HepG2 (cell line): Measurements from ENCODE around the gene FAM222A. TPM values are rescaled to one million over a fixed set of nuclear protein-coding genes. Genes with fewer than 3 reads are reported as not detected.

Experiments used
- CCDC6 ChIP-seq: sonication (generic); formaldehyde crosslinking; IDR thresholded peaks from 2 replicates; pipeline ENCODE4 v1.8.1; 2022; ENCODE audit warnings: mild to moderate bottlenecking, missing genetic modification reagents, moderate library complexity
- CHD4 ChIP-seq: fragments of 200-600 bp; sonication (generic); IDR thresholded peaks from 2 replicates; pipeline ENCODE4 v1.7.0; 2017; ENCODE audit warnings: mild to moderate bottlenecking, low read length, borderline replicate concordance
- ESRRA ChIP-seq: sonication (generic); formaldehyde crosslinking; IDR thresholded peaks from 2 replicates; pipeline ENCODE4 v1.5.1; 2020; ENCODE audit warnings: mild to moderate bottlenecking, low read depth, missing genetic modification reagents
- IKZF4 ChIP-seq: sonication (generic); formaldehyde crosslinking; IDR thresholded peaks from 2 replicates; pipeline ENCODE4 v1.5.1; 2020; ENCODE audit warnings: borderline replicate concordance, mild to moderate bottlenecking, low read depth, missing genetic modification reagents; ENCODE audit errors: not compliant biosample characterization
- KAT7 ChIP-seq: IDR thresholded peaks from 2 replicates; pipeline ENCODE4 v1.6.1; 2018; ENCODE audit warnings: borderline replicate concordance, missing compliant biosample characterization
- NCOR1 ChIP-seq: fragments of 200-600 bp; sonication (generic); IDR thresholded peaks from 2 replicates; pipeline ENCODE4 v1.7.0; 2017; ENCODE audit warnings: antibody characterized with exemption, low read length, borderline replicate concordance
- NR2F6 ChIP-seq, 2 experiments: IDR thresholded peaks; 2 replicates each; pipeline ENCODE4 v1.6.1; 2016; ENCODE audit warnings: antibody characterized with exemption in 1 of 2, mild to moderate bottlenecking in 1 of 2
- PREB ChIP-seq: sonication (generic); formaldehyde crosslinking; IDR thresholded peaks from 2 replicates; pipeline ENCODE4 v1.4.0; 2020; ENCODE audit warnings: missing genetic modification reagents
- SMARCE1 ChIP-seq: fragments of 450-650 bp; IDR thresholded peaks from 2 replicates; pipeline ENCODE4 v1.6.1; 2017; ENCODE audit warnings: borderline replicate concordance
- SP2 ChIP-seq: sonication (generic); formaldehyde crosslinking; IDR thresholded peaks from 2 replicates; pipeline ENCODE4 v1.5.1; 2020; ENCODE audit warnings: mild to moderate bottlenecking, missing genetic modification reagents
- SP5 ChIP-seq: IDR thresholded peaks from 2 replicates; pipeline ENCODE4 v1.6.1; 2016; ENCODE audit warnings: low read depth, borderline replicate concordance
- ZBTB39 ChIP-seq: sonication (generic); formaldehyde crosslinking; IDR thresholded peaks from 2 replicates; pipeline ENCODE4 v1.5.0; 2020; ENCODE audit warnings: missing genetic modification reagents
- ZNF510 ChIP-seq: sonication (generic); formaldehyde crosslinking; IDR thresholded peaks from 2 replicates; pipeline ENCODE4 v1.4.0; 2020; ENCODE audit warnings: low read depth, mild to moderate bottlenecking, missing genetic modification reagents
- ZNF563 ChIP-seq: sonication (generic); formaldehyde crosslinking; IDR thresholded peaks from 2 replicates; pipeline ENCODE4 v1.8.0; 2022; ENCODE audit warnings: mild to moderate bottlenecking, moderate library complexity, missing genetic modification reagents
- ZNF605 ChIP-seq: sonication (generic); formaldehyde crosslinking; IDR thresholded peaks from 2 replicates; pipeline ENCODE4 v1.8.0; 2022; ENCODE audit warnings: mild to moderate bottlenecking, missing genetic modification reagents
- ZNF709 ChIP-seq: sonication (generic); formaldehyde crosslinking; IDR thresholded peaks from 2 replicates; pipeline ENCODE4 v1.5.0; 2020; ENCODE audit warnings: mild to moderate bottlenecking, missing genetic modification reagents
- ZNF740 ChIP-seq: sonication (generic); formaldehyde crosslinking; IDR thresholded peaks from 2 replicates; pipeline ENCODE4 v1.4.0; 2020; ENCODE audit warnings: missing genetic modification reagents
- ZSCAN25 ChIP-seq: sonication (generic); formaldehyde crosslinking; IDR thresholded peaks from 2 replicates; pipeline ENCODE4 v1.8.0; 2022; ENCODE audit warnings: mild to moderate bottlenecking, missing genetic modification reagents
- polyA plus RNA-seq, 8 experiments: library from polyadenylated mRNA; depleted of rRNA in 3 of 8; stranded (reverse) in 7 of 8; unstranded in 1 of 8; fragments of >200 nt; fragmentation: Illumina TruSeq in 4 of 8; extraction: Trizol in 4 of 8; gene quantifications; 2 replicates each; pipeline versions ENCODE4 v1.2.1 to v1.2.3, GENCODE V29; 2011 to 2016; ENCODE audit warnings: low read depth in 4 of 8, missing spikeins in 1 of 8, mixed read lengths in 1 of 8; ENCODE audit not compliant: insufficient read depth in 1 of 8
- total RNA-seq, 5 experiments: library from RNA; depleted of rRNA; stranded (reverse); fragments of >200 nt; fragmentation: Illumina TruSeq; extraction: Trizol; gene quantifications; 2 replicates each; pipeline ENCODE4 v1.2.3, GENCODE V29; 2016; ENCODE audit warnings: low read depth in 1 of 5
- TF ChIP-seq, protein P1 (sequence below), 2 experiments: fragments of 450-650 bp in 1 of 2; sonication (generic) in 1 of 2; formaldehyde crosslinking; IDR thresholded peaks; 2 replicates each; pipeline versions ENCODE4 v1.5.0 to v1.8.0; 2020 to 2022; ENCODE audit warnings: mild to moderate bottlenecking in 1 of 2, missing genetic modification reagents in 1 of 2
- TF ChIP-seq, protein P2 (sequence below): sonication (generic); formaldehyde crosslinking; IDR thresholded peaks from 2 replicates; pipeline ENCODE4 v1.9.0; 2021; ENCODE audit warnings: missing genetic modification reagents, borderline replicate concordance
- TF ChIP-seq, protein P3 (sequence below): sonication (generic); formaldehyde crosslinking; IDR thresholded peaks from 2 replicates; pipeline ENCODE4 v1.8.0; 2022; ENCODE audit warnings: mild to moderate bottlenecking, missing genetic modification reagents, moderate library complexity

The FAM222A gene
- total and polyA plus RNA-seq, 2 of the 13 experiments (the other 11 are each of a cell fraction or from before 2014, with no cell fraction given) = 2.7 to 9.6 TPM

- TF ChIP-seq SP5 (CRISPR knock-in tag) (peak; percentile 39; the same call in 1 of the 2 replicates), IKZF4 (CRISPR knock-in tag) (no peak), ZBTB39 (CRISPR knock-in tag) (no peak), NR2F6 (IDR thresholded peaks at IDR 0.05) (no peak), NR2F6 (CRISPR knock-in tag; IDR thresholded peaks at IDR 0.05) (no peak), SP2 (no peak), ZNF605 (CRISPR knock-in tag) (no peak), SMARCE1 (no peak), ZNF510 (CRISPR knock-in tag) (no peak), CHD4 (peak; percentile 88; the same call in 1 of the 2 replicates), CCDC6 (CRISPR knock-in tag) (no peak), ZSCAN25 (CRISPR knock-in tag) (no peak), ZNF563 (no peak), NCOR1 (peak; percentile 59), KAT7 (CRISPR knock-in tag) (no peak), PREB (CRISPR knock-in tag) (no peak), ZNF740 (CRISPR knock-in tag) (no peak), ESRRA (CRISPR knock-in tag) (peak; percentile 40; the same call in 1 of the 2 replicates), ZNF709 (CRISPR knock-in tag) (no peak)
- TF ChIP-seq, protein P1, sequence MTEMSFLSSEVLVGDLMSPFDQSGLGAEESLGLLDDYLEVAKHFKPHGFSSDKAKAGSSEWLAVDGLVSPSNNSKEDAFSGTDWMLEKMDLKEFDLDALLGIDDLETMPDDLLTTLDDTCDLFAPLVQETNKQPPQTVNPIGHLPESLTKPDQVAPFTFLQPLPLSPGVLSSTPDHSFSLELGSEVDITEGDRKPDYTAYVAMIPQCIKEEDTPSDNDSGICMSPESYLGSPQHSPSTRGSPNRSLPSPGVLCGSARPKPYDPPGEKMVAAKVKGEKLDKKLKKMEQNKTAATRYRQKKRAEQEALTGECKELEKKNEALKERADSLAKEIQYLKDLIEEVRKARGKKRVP (CRISPR knock-in tag; IDR thresholded peaks at IDR 0.05) = no peak
- TF ChIP-seq, protein P2, sequence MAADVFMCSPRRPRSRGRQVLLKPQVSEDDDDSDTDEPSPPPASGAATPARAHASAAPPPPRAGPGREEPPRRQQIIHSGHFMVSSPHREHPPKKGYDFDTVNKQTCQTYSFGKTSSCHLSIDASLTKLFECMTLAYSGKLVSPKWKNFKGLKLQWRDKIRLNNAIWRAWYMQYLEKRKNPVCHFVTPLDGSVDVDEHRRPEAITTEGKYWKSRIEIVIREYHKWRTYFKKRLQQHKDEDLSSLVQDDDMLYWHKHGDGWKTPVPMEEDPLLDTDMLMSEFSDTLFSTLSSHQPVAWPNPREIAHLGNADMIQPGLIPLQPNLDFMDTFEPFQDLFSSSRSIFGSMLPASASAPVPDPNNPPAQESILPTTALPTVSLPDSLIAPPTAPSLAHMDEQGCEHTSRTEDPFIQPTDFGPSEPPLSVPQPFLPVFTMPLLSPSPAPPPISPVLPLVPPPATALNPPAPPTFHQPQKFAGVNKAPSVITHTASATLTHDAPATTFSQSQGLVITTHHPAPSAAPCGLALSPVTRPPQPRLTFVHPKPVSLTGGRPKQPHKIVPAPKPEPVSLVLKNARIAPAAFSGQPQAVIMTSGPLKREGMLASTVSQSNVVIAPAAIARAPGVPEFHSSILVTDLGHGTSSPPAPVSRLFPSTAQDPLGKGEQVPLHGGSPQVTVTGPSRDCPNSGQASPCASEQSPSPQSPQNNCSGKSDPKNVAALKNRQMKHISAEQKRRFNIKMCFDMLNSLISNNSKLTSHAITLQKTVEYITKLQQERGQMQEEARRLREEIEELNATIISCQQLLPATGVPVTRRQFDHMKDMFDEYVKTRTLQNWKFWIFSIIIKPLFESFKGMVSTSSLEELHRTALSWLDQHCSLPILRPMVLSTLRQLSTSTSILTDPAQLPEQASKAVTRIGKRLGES (CRISPR knock-in tag) = no peak
- TF ChIP-seq, protein P3, sequence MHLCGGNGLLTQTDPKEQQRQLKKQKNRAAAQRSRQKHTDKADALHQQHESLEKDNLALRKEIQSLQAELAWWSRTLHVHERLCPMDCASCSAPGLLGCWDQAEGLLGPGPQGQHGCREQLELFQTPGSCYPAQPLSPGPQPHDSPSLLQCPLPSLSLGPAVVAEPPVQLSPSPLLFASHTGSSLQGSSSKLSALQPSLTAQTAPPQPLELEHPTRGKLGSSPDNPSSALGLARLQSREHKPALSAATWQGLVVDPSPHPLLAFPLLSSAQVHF (CRISPR knock-in tag) = no peak
These were observed 3.3 kb upstream of the FAM222A start (continued) for GRCh38 chr12:109710205-109710746.
